IPS DF 4.7 (cell line): ENCODE results near the gene PPP6C.

Experiments used
- DNase-seq: peaks from one replicate; pipeline ENCODE4 v3.0.0-alpha.2; 2013; ENCODE audit warnings: low spot score; ENCODE audit errors: extremely low read depth

The PPP6C gene

GRCh38 chr9:125099816-125100215, 89.8 kb downstream of the PPP6C start:
- DNase-seq, result no peak
